Measurements from ENCODE around the gene KHDRBS2. TPM values are rescaled to one million over a fixed set of nuclear protein-coding genes. Genes with fewer than 3 reads are reported as not detected.
A peak's percentile ranks its signal among the peaks of the same experiment; 100 is the strongest.

The KHDRBS2 gene
- total and polyA plus RNA-seq, 7 donors = 0.16 to 0.69 (median 0.36) TPM; not detected in 2

DNA sequence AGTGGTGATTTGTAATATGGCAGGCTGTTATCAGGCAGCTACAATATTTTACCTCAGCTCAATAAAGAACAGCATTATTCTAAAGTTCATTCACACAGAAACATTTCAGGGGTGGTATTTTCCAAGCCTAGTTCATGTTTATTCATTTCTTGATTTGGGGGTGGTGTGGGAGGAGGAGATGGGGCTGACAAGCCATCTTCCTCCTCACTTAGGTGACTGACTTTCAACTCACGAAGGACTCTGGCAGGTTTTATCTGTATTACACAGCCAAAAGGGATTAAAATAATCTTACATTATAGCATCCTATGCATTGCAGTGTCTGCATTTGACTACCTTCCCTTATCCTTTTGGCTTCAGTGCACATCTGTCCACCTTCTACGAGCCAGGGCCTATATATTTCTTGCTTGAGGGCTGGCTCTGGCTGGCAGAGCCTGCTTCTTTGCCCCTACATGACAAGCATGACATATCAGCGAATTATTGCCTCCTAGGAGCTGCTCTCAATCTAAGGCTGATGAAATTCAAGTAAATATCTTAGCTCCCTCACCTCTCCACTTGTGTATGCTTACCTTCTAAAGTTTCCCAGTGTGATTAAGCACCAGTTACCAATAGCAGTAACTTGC is 20.0 kb downstream of the KHDRBS2 start:
- no peak for TF ChIP-seq POLR2AphosphoS5 (IDR thresholded peaks at IDR 0.05)
- no peak for TF ChIP-seq POLR2A (IDR thresholded peaks at IDR 0.05)
- no peak for TF ChIP-seq EP300 (IDR thresholded peaks at IDR 0.05)
- TF ChIP-seq, protein P1, sequence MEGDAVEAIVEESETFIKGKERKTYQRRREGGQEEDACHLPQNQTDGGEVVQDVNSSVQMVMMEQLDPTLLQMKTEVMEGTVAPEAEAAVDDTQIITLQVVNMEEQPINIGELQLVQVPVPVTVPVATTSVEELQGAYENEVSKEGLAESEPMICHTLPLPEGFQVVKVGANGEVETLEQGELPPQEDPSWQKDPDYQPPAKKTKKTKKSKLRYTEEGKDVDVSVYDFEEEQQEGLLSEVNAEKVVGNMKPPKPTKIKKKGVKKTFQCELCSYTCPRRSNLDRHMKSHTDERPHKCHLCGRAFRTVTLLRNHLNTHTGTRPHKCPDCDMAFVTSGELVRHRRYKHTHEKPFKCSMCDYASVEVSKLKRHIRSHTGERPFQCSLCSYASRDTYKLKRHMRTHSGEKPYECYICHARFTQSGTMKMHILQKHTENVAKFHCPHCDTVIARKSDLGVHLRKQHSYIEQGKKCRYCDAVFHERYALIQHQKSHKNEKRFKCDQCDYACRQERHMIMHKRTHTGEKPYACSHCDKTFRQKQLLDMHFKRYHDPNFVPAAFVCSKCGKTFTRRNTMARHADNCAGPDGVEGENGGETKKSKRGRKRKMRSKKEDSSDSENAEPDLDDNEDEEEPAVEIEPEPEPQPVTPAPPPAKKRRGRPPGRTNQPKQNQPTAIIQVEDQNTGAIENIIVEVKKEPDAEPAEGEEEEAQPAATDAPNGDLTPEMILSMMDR (IDR thresholded peaks at IDR 0.05) = no peak
- no peaks in the 10 kb centered on the region for H3K4me1 ChIP-seq
- H3K27me3 ChIP-seq = no peaks in the 10 kb centered on the region
- whole genome bisulfite sequencing, 2 donors = 72 to 84% methylated on average over 3 of the region's 3 CpGs
- H3K36me3 ChIP-seq = no peaks in the 10 kb centered on the region
- H3K4me3 ChIP-seq = no peak overlapping the region
- no peak for DNase-seq
- H3K9me3 ChIP-seq = no peaks in the 10 kb centered on the region
- no peak overlapping the region for H3K27ac ChIP-seq
- intact Hi-C loops (cut with DNase I) = no loop called here

- Histone ChIP-seq H3K36me3 (no peaks in the 10 kb centered on the region), H3K27me3 (no peaks in the 10 kb centered on the region), H3K9me3 (no peaks in the 10 kb centered on the region), H3K4me1 (no peaks in the 10 kb centered on the region), H3K4me3 (no peak overlapping the region), H3K27ac (no peak overlapping the region)
- no peak for DNase-seq
- TF ChIP-seq POLR2A (IDR thresholded peaks at IDR 0.05) (no peak), POLR2AphosphoS5 (IDR thresholded peaks at IDR 0.05) (no peak), EP300 (IDR thresholded peaks at IDR 0.05) (no peak)
- TF ChIP-seq, protein P1 (IDR thresholded peaks at IDR 0.05) = no peak
- intact Hi-C loops (cut with DNase I) = no loop called here
- WGBS, 2 donors = 88% methylated on average over 3 of the region's 3 CpGs
Measured at GRCh38 chr6:62262283-62262682, 23.7 kb downstream of the KHDRBS2 start.

DNA sequence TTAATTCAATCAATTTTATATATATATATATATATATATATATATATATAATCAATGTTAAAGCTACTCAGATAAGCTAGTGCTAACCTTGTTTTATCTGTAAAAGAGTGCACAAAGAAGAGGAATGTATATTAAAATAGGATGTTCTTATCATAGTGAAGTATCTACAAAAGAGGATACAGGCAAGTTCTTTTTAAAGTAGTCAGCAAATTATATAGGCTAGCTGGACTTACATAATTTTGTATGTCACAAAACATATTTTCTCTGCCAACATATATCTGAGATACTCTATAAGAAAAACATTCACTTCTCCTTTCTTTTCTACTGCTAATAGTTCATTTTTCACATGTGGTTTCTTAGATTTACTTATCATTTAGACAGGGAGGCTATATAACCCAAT is 39.9 kb downstream of the KHDRBS2 start:
- H3K4me1 ChIP-seq = no peaks in the 10 kb centered on the region
- TF ChIP-seq POLR2AphosphoS5 (IDR thresholded peaks at IDR 0.05) (no peak), EP300 (IDR thresholded peaks at IDR 0.05) (no peak), POLR2A (IDR thresholded peaks at IDR 0.05) (no peak)
- TF ChIP-seq, protein P1 (IDR thresholded peaks at IDR 0.05) = no peak
- DNase-seq = no peak
- no peak overlapping the region for H3K4me3 ChIP-seq
- H3K27ac ChIP-seq = no peak overlapping the region
- H3K9me3 ChIP-seq = no peaks in the 10 kb centered on the region
- intact Hi-C loops (cut with DNase I) = no loop called here
- H3K27me3 ChIP-seq = no peaks in the 10 kb centered on the region
- no peaks in the 10 kb centered on the region for H3K36me3 ChIP-seq

- TF ChIP-seq, protein P1 (IDR thresholded peaks at IDR 0.05) = no peak
- TF ChIP-seq POLR2AphosphoS5 (IDR thresholded peaks at IDR 0.05) (no peak), EP300 (IDR thresholded peaks at IDR 0.05) (no peak), POLR2A (IDR thresholded peaks at IDR 0.05) (no peak)
- Histone ChIP-seq H3K36me3 (no peaks in the 10 kb centered on the region), H3K27ac (no peak overlapping the region), H3K9me3 (peaks cover 0 to 4% (median 0%) of the 10 kb centered on the region in 4 donors), H3K4me1 (no peaks in the 10 kb centered on the region), H3K27me3 (no peaks in the 10 kb centered on the region), H3K4me3 (no peak overlapping the region)
- intact Hi-C loops (cut with DNase I) = no loop called here
- WGBS, 2 donors = 95% methylated on average over 5 of the region's 5 CpGs
- DNase-seq = no peak
Measured at GRCh38 chr6:62236784-62237183, 49.2 kb downstream of the KHDRBS2 start.

DNA sequence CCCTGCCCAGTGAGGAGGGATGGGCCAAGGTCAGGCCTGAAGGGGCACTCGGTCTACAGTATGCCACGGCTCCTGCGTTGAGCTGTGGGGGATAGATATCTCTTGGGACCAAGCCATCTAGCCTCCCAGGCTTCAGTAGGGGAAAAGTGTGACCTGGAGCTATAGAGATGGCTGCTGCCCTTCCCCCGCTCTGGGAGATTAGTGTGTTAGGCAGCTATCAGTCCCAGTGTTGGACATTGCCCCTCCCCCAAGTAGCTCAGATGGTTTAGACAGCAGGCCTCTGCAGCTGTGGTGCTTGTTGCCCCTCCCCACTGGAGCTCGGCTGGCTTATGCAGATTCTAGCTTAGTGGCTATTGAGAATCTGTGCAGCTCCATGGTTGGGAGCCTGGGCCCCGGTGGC is 56.8 kb downstream of the KHDRBS2 start:
- H3K9me3 ChIP-seq = peaks cover 0 to 4% (median 2%) of the 10 kb centered on the region in 4 donors
- no peak overlapping the region for H3K4me3 ChIP-seq
- peak; percentile 37 for DNase-seq
- WGBS, 2 donors = 91 to 97% methylated on average over 6 of the region's 6 CpGs
- H3K4me1 ChIP-seq = no peaks in the 10 kb centered on the region
- no peaks in the 10 kb centered on the region for H3K36me3 ChIP-seq
- TF ChIP-seq EP300 (IDR thresholded peaks at IDR 0.05) (no peak), POLR2A (IDR thresholded peaks at IDR 0.05) (no peak), POLR2AphosphoS5 (IDR thresholded peaks at IDR 0.05) (no peak)
- TF ChIP-seq, protein P1 (IDR thresholded peaks at IDR 0.05) = no peak
- H3K27me3 ChIP-seq = no peaks in the 10 kb centered on the region
- intact Hi-C loops (cut with DNase I) = no loop called here
- no peak overlapping the region for H3K27ac ChIP-seq
